ENCODE measurements around the gene TBC1D10A.

TBC1D10A gene

GRCh38 chr22:30321461-30321860 is 5.3 kb downstream of the TBC1D10A start:
- no peak for TF ChIP-seq Cebpa-rat (IDR thresholded peaks at IDR 0.05)
- Histone ChIP-seq H3K9me3 (replicated peaks in 1 of 11) (no peaks in the 10 kb centered on the region), H3K27me3 (no peaks in the 10 kb centered on the region), H4K20me1 (peaks cover 0 to 59% (median 23%) of the 10 kb centered on the region in 11 experiments; a peak in 14 of 22 replicates), H3K36me3 (peaks cover 9 to 46% (median 28%) of the 10 kb centered on the region in 11 experiments; a peak in 20 of 22 replicates), H3K4me1 (peaks cover 41 to 77% (median 48%) of the 10 kb centered on the region in 10 experiments), H3K4me3 (no peak overlapping the region), H3K4me2 (peak overlapping the region in 10 of 11 experiments; percentile 13 to 47 (median 40); a peak in 17 of 22 replicates), H3K27ac (peak overlapping the region in 2 of 11 experiments; percentile 14 to 32; a peak in 3 of 22 replicates), H3K9ac (no peak overlapping the region)

DNA sequence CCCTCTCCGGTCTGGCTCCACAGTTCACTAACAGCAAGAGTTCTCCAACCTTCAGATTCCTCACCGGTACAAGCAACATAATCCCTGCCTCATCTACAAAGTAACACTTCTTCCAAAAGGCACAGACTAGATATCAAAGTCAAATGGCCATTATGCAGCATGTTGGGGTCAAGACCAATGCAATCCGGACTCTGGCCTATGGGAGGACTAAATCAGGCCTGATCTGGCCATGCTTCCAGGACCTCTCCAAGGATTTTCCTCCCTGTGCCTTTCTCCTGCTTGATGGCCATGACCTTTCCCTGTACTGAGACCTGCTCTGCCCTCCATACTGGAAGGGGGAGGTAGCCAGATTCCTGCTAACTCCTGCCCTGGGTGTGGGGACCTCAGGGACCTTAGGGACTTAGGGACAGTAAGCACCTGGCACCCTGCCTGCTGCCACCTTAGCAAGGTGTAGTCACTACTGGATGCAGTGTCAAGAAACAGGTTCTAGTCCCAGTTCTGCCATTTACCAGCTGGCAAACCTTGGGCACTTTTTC is 6.7 kb downstream of the TBC1D10A start:
- H3K9me3 ChIP-seq (replicated peaks in 1 of 11), result no peaks in the 10 kb centered on the region
- no peak overlapping the region for H3K27ac ChIP-seq
- peaks cover 41 to 81% (median 50%) of the 10 kb centered on the region in 10 experiments for H3K4me1 ChIP-seq
- H3K36me3 ChIP-seq, result peaks cover 9 to 46% (median 28%) of the 10 kb centered on the region in 11 experiments; a peak in 21 of 22 replicates
- TF ChIP-seq Cebpa-rat (IDR thresholded peaks at IDR 0.05), result no peak
- peak overlapping the region in 1 of 11 experiments; percentile 4; a peak in 1 of 22 replicates for H3K4me2 ChIP-seq
- H3K4me3 ChIP-seq, result no peak overlapping the region
- H4K20me1 ChIP-seq, result peaks cover 0 to 72% (median 21%) of the 10 kb centered on the region in 11 experiments; a peak in 12 of 22 replicates
- no peaks in the 10 kb centered on the region for H3K27me3 ChIP-seq
- no peak overlapping the region for H3K9ac ChIP-seq

DNA sequence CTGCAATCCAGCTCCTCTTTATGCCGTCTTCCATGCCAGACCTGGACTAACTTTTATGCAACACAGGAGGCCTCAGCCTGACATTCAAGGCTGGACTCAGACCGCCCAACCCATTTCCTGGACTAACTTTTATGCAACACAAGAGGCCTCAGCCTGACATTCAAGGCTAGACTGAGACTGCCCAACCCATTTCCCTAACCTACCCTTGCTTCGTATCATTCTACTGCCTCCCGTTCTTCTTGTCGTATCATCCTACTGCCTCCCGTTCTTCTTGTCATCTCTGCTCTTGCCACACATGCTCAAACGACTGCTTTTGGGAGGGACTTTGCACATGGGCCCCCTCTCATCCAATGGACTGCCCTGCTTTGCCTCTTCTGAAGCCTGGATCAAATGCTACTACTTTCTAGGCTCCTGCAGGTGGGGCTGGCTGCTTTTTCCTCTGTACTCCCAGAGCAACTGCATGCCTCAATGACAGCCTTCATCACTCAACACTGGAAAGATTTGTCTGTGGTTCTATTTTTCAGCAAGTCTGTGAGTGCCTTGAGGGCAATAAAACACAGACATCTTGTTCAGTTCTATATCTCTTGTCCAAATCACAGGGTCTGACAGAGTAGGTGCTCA is 7.8 kb downstream of the TBC1D10A start:
- Histone ChIP-seq H4K20me1 (peaks cover 0 to 84% (median 10%) of the 10 kb centered on the region in 11 experiments; a peak in 9 of 22 replicates), H3K4me2 (0 out of 22 replicates have a peak overlapping the region, but pooled peaks of 2 of the 11 experiments have one; percentile 3 to 8), H3K9ac (0 out of 22 replicates have a peak overlapping the region, but pooled peaks of 1 of the 11 experiments have one; percentile 13), H3K27me3 (no peaks in the 10 kb centered on the region), H3K9me3 (replicated peaks in 1 of 11) (no peaks in the 10 kb centered on the region), H3K36me3 (peaks cover 9 to 46% (median 28%) of the 10 kb centered on the region in 11 experiments; a peak in 21 of 22 replicates), H3K4me3 (no peak overlapping the region), H3K4me1 (peaks cover 41 to 81% (median 50%) of the 10 kb centered on the region in 10 experiments), H3K27ac (no peak overlapping the region)
- no peak for TF ChIP-seq Cebpa-rat (IDR thresholded peaks at IDR 0.05)

- Histone ChIP-seq H3K36me3 (peaks cover 9 to 46% (median 28%) of the 10 kb centered on the region in 11 experiments; a peak in 21 of 22 replicates), H3K4me1 (peaks cover 41 to 81% (median 52%) of the 10 kb centered on the region in 10 experiments), H3K4me2 (no peak overlapping the region), H3K9me3 (replicated peaks in 1 of 11) (no peaks in the 10 kb centered on the region), H4K20me1 (peaks cover 0 to 86% (median 9%) of the 10 kb centered on the region in 11 experiments; a peak in 9 of 22 replicates), H3K27me3 (no peaks in the 10 kb centered on the region), H3K27ac (no peak overlapping the region), H3K4me3 (no peak overlapping the region), H3K9ac (no peak overlapping the region)
- no peak for TF ChIP-seq Cebpa-rat (IDR thresholded peaks at IDR 0.05)
Measured at GRCh38 chr22:30317778-30318177, 9.0 kb downstream of the TBC1D10A start.

- Histone ChIP-seq H3K36me3 (peaks cover 9 to 37% (median 27%) of the 10 kb centered on the region in 11 experiments; a peak in 21 of 22 replicates), H3K9me3 (replicated peaks in 1 of 11) (no peaks in the 10 kb centered on the region), H3K27ac (peak overlapping the region in 1 of 11 experiments; percentile 36; a peak in 1 of 22 replicates), H3K27me3 (no peaks in the 10 kb centered on the region), H4K20me1 (peaks cover 0 to 97% (median 6%) of the 10 kb centered on the region in 11 experiments; a peak in 8 of 22 replicates), H3K4me1 (peaks cover 41 to 81% (median 55%) of the 10 kb centered on the region in 10 experiments), H3K9ac (no peak overlapping the region), H3K4me3 (no peak overlapping the region), H3K4me2 (peak overlapping the region; percentile 27 to 80 (median 63); a peak in 15 of 22 replicates)
- TF ChIP-seq Cebpa-rat (IDR thresholded peaks at IDR 0.05), result no peak
Measured at GRCh38 chr22:30315962-30316576, 10.7 kb downstream of the TBC1D10A start.

DNA sequence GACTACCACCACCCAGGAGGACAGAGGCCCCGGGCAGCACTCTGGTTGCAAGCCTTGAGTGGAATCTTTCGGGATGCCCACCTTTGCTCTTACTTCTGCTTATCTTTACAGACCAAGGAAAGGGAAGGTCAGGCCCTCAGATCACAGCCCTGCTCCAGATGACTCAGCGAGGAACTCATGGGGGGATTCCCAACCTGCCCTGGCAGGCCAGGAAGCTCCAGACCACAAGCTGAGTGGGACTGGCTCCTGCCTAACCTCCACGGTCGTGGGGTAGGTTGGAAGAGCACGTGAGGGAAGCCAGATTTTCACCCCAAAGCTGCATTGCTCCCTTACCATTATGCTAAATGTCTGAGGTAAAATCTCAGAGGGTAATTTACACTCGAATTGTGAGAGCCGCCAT is 11.8 kb downstream of the TBC1D10A start:
- Histone ChIP-seq H3K9ac (no peak overlapping the region), H3K36me3 (peaks cover 4 to 32% (median 15%) of the 10 kb centered on the region in 11 experiments; a peak in 15 of 22 replicates), H3K4me1 (peaks cover 51 to 82% (median 65%) of the 10 kb centered on the region in 10 experiments), H3K9me3 (replicated peaks in 1 of 11) (no peaks in the 10 kb centered on the region), H3K4me2 (peak overlapping the region; percentile 27 to 80 (median 63)), H3K4me3 (no peak overlapping the region), H4K20me1 (peaks cover 0 to 95% (median 6%) of the 10 kb centered on the region in 11 experiments; a peak in 7 of 22 replicates), H3K27me3 (no peaks in the 10 kb centered on the region), H3K27ac (peak overlapping the region in 9 of 11 experiments; percentile 5 to 48 (median 28); a peak in 13 of 22 replicates)
- TF ChIP-seq Cebpa-rat (IDR thresholded peaks at IDR 0.05), result no peak

GRCh38 chr22:30313527-30314363 is 13.0 kb downstream of the TBC1D10A start:
- H3K9me3 ChIP-seq (replicated peaks in 1 of 11), result no peaks in the 10 kb centered on the region
- no peak overlapping the region for H3K9ac ChIP-seq
- no peak for TF ChIP-seq Cebpa-rat (IDR thresholded peaks at IDR 0.05)
- H3K27me3 ChIP-seq, result no peaks in the 10 kb centered on the region
- H4K20me1 ChIP-seq, result peaks cover 0 to 87% (median 6%) of the 10 kb centered on the region in 11 experiments; a peak in 7 of 22 replicates
- H3K27ac ChIP-seq, result peak overlapping the region in 1 of 11 experiments; percentile 31; a peak in 1 of 22 replicates
- H3K4me1 ChIP-seq, result peaks cover 63 to 84% (median 77%) of the 10 kb centered on the region in 10 experiments
- H3K4me2 ChIP-seq, result peak overlapping the region in 6 of 11 experiments; percentile 42 to 94 (median 68); a peak in 8 of 22 replicates
- no peak overlapping the region for H3K4me3 ChIP-seq
- H3K36me3 ChIP-seq, result peaks cover 0 to 22% (median 9%) of the 10 kb centered on the region in 11 experiments; a peak in 11 of 22 replicates

DNA sequence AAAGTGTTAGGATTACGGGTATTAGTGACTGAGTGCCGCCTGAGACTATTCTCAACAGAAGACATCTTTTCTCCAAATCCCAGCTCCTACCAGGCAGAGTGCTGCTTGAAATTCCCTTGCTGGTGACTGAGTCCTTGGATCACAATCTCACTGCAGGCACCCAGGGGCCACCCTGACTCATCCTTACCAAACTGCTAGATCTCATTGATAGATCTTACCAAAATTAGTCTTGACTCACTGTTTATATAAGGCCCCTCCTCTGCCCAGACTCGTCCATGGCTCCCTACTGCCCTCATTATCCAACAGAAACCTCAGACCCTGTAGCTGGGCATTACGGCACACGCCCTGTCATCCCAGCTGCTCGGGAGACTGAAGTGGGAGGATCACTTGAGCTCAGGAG is 14.7 kb downstream of the TBC1D10A start:
- no peak overlapping the region for H3K9ac ChIP-seq
- TF ChIP-seq Cebpa-rat (IDR thresholded peaks at IDR 0.05), result no peak
- H4K20me1 ChIP-seq, result peaks cover 0 to 70% (median 0%) of the 10 kb centered on the region in 11 experiments; a peak in 5 of 22 replicates
- H3K9me3 ChIP-seq (replicated peaks in 1 of 11), result no peaks in the 10 kb centered on the region
- peaks cover 0 to 10% (median 0%) of the 10 kb centered on the region in 11 experiments; a peak in 4 of 22 replicates for H3K36me3 ChIP-seq
- H3K4me3 ChIP-seq, result no peak overlapping the region
- peak overlapping the region in 6 of 11 experiments; percentile 83 to 94 (median 90); a peak in 9 of 22 replicates for H3K27ac ChIP-seq
- H3K4me1 ChIP-seq, result peaks cover 80 to 100% (median 94%) of the 10 kb centered on the region in 10 experiments
- no peaks in the 10 kb centered on the region for H3K27me3 ChIP-seq
- H3K4me2 ChIP-seq, result peak overlapping the region in 10 of 11 experiments; percentile 73 to 97 (median 95); a peak in 16 of 22 replicates
